ENCODE data around the gene RAD18. TPM values are rescaled to one million over a fixed set of nuclear protein-coding genes. Genes with fewer than 3 reads are reported as not detected.

Gene RAD18
- total RNA-seq, 3 donors from 2014 or later: 10.2 to 16.1 (median 12.5) TPM

- intact Hi-C loops (cut with DNase I, micrococcal nuclease): no loop called here
- Histone ChIP-seq H3K4me3 (no peak overlapping the region), H3K36me3 (ENCODE audit: low read depth) (no peaks in the 10 kb centered on the region), H3K4me1 (ENCODE audit: low read depth) (no peaks in the 10 kb centered on the region), H3K9me3 (no peaks in the 10 kb centered on the region)
- TF ChIP-seq, protein P1, sequence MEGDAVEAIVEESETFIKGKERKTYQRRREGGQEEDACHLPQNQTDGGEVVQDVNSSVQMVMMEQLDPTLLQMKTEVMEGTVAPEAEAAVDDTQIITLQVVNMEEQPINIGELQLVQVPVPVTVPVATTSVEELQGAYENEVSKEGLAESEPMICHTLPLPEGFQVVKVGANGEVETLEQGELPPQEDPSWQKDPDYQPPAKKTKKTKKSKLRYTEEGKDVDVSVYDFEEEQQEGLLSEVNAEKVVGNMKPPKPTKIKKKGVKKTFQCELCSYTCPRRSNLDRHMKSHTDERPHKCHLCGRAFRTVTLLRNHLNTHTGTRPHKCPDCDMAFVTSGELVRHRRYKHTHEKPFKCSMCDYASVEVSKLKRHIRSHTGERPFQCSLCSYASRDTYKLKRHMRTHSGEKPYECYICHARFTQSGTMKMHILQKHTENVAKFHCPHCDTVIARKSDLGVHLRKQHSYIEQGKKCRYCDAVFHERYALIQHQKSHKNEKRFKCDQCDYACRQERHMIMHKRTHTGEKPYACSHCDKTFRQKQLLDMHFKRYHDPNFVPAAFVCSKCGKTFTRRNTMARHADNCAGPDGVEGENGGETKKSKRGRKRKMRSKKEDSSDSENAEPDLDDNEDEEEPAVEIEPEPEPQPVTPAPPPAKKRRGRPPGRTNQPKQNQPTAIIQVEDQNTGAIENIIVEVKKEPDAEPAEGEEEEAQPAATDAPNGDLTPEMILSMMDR (IDR thresholded peaks at IDR 0.05): no peak
- no peak for DNase-seq
- ATAC-seq: no peak
Observed at GRCh38 chr3:8846176-8846575, 117.1 kb downstream of the RAD18 start.

DNA sequence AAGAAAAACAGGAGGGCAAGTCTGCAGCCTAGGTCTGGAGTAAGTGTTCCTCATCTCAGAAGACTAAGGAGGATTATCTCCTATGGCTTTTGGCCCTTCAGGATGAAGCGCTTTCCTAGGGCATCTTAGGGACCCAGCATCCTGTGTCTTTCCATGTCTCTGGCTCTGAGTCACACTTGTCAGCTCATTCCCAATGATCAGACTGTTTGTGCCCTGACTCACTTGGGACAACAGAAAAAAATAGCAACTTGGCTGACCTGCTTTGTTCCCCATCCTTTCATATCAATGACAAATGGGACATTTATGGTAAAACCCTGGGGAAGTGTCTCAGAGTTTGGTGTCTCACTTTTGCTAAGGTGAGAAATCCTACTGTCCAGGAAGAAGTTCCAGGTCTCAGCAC lies 117.6 kb downstream of the RAD18 start:
- Histone ChIP-seq H3K4me3 (no peak overlapping the region), H3K36me3 (ENCODE audit: low read depth) (no peaks in the 10 kb centered on the region), H3K4me1 (ENCODE audit: low read depth) (no peaks in the 10 kb centered on the region), H3K9me3 (no peaks in the 10 kb centered on the region)
- ATAC-seq (no peak), DNase-seq (no peak)
- intact Hi-C loops (cut with DNase I, micrococcal nuclease): no loop called here
- TF ChIP-seq, protein P1 (IDR thresholded peaks at IDR 0.05): no peak

DNA sequence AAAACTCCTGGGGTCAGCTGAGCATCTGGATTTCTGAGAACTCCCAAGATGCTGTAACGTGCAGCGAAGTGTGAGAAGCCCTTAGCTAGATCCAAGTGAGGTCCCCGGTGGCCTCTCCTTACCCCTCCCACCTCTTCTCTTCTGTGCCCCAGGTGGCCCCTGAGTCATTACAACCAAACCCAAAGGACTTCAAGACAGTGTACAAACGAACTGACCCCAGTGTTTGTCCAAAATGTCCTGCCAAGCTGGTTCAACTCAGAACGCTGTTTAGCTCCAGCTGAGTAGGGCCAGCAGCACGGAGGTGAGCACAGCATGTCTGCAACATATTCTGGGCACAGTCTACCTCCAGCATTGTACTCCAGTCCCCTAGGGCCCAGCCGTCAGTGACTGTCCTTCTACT lies 119.9 kb downstream of the RAD18 start:
- Histone ChIP-seq H3K4me1 (ENCODE audit: low read depth) (no peaks in the 10 kb centered on the region), H3K36me3 (ENCODE audit: low read depth) (no peaks in the 10 kb centered on the region), H3K9me3 (no peaks in the 10 kb centered on the region), H3K4me3 (no peak overlapping the region)
- intact Hi-C loops (cut with DNase I, micrococcal nuclease): no loop called here
- ATAC-seq (no peak), DNase-seq (no peak)
- TF ChIP-seq, protein P1 (IDR thresholded peaks at IDR 0.05): no peak

DNA sequence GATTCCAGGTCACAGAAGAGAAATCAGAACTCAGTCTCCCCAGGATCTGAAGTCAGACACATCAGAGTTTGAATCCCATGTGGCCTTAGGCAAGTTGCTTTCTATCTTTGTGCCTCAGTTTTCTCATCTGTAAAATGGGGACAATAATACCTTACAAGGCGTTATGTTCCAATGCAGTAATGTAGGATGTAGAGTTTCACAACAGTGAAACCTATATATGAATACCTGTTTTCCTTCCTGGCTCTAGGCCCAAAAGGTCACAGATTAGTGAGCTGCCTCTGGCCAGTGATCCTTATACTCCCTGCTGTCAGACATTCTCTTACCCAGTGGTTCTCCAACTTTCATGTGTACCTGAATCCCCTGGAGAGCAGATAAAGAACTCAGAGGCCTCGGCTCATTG lies 121.0 kb downstream of the RAD18 start:
- TF ChIP-seq, protein P1 (IDR thresholded peaks at IDR 0.05): no peak
- intact Hi-C loops (cut with DNase I, micrococcal nuclease): no loop called here
- no peak for DNase-seq
- Histone ChIP-seq H3K4me1 (ENCODE audit: low read depth) (no peaks in the 10 kb centered on the region), H3K4me3 (no peak overlapping the region), H3K9me3 (no peaks in the 10 kb centered on the region), H3K36me3 (ENCODE audit: low read depth) (no peaks in the 10 kb centered on the region)
- no peak for ATAC-seq

DNA sequence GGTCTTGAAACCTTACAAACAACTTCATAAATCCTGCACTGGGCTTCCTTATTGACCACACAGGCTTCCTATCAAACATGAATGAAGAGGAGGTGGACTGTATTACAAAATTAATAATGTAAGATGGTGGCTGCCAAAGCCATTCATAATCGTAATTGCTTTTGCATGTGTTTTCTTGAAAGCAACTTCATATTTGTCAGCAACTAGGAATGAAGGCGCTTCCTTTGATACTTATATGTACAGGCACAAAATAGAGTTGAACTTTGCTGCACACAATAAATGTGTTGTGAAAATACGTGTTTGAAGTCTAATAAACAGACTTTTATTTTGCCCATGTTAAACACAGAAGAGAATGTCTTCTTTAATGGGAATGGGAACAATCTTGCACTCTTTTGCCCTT lies 121.8 kb downstream of the RAD18 start:
- no peak for ATAC-seq
- intact Hi-C loops (cut with DNase I, micrococcal nuclease): no loop called here
- Histone ChIP-seq H3K9me3 (no peaks in the 10 kb centered on the region), H3K4me1 (ENCODE audit: low read depth) (no peaks in the 10 kb centered on the region), H3K4me3 (no peak overlapping the region), H3K36me3 (ENCODE audit: low read depth) (no peaks in the 10 kb centered on the region)
- TF ChIP-seq, protein P1 (IDR thresholded peaks at IDR 0.05): no peak
- DNase-seq: no peak

GRCh38 chr3:8840556-8840955 lies 122.7 kb downstream of the RAD18 start:
- TF ChIP-seq, protein P1 (IDR thresholded peaks at IDR 0.05): no peak
- Histone ChIP-seq H3K4me3 (no peak overlapping the region), H3K4me1 (ENCODE audit: low read depth) (no peaks in the 10 kb centered on the region), H3K36me3 (ENCODE audit: low read depth) (no peaks in the 10 kb centered on the region), H3K9me3 (no peaks in the 10 kb centered on the region)
- DNase-seq: no peak
- intact Hi-C loops (cut with DNase I, micrococcal nuclease): no loop called here
- ATAC-seq: no peak

All from mucosa of descending colon (tissue), 3 donors.